ENCODE measurements around the gene NOS1AP. TPM values are rescaled to one million over a fixed set of nuclear protein-coding genes. Genes with fewer than 3 reads are reported as not detected.

The NOS1AP gene
- total RNA-seq, 1 experiment from 2014 or later, result 2.4 TPM

DNA sequence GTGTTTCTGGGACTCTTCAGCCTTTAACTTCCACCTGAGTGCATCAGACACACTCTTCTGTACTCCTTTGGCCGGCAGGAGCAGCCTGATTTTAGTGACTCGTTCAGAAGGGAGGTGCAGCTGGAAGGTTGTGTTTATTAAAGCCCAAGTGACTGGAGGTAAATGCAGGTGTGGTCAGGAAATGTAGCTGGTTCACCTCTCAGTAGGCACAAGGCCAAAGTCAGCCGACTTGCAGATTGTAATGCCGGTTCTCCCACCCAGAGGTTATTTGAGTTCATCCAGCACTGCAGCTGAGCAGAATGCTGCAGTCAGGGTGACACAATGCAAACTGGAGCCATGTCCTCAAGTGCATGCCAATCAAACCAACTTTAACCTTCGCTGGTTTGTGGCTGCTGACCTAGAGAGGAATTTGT lies 215.7 kb downstream of the NOS1AP start:
- no peaks in the 10 kb centered on the region for H3K36me3 Mint-ChIP-seq (ENCODE audit: insufficient read depth, unreplicated experiment)
- TF ChIP-seq, protein P1, sequence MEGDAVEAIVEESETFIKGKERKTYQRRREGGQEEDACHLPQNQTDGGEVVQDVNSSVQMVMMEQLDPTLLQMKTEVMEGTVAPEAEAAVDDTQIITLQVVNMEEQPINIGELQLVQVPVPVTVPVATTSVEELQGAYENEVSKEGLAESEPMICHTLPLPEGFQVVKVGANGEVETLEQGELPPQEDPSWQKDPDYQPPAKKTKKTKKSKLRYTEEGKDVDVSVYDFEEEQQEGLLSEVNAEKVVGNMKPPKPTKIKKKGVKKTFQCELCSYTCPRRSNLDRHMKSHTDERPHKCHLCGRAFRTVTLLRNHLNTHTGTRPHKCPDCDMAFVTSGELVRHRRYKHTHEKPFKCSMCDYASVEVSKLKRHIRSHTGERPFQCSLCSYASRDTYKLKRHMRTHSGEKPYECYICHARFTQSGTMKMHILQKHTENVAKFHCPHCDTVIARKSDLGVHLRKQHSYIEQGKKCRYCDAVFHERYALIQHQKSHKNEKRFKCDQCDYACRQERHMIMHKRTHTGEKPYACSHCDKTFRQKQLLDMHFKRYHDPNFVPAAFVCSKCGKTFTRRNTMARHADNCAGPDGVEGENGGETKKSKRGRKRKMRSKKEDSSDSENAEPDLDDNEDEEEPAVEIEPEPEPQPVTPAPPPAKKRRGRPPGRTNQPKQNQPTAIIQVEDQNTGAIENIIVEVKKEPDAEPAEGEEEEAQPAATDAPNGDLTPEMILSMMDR (IDR thresholded peaks at IDR 0.05; ENCODE audit: unreplicated experiment), result no peak
- DNase-seq (ENCODE audit: unreplicated experiment), result peak; percentile 63
- BruUV-seq (replicated peaks), result no TSS peak
- POLR2A ChIA-PET, result interaction anchor here (0.7 to 1.4 kb wide), 7 partner anchors 17 to 1224 kb away, joined by 3 to 6 read pairs (median 4); partner anchors contain the start of genes C1orf226 and NOS1AP
- H3K4me1 Mint-ChIP-seq (ENCODE audit: insufficient read depth, unreplicated experiment), result peaks cover 21% of the 10 kb centered on the region
- CTCF ChIA-PET, result interaction anchor here (0.8 to 5.6 kb wide), 9 partner anchors 8 to 234 kb away, joined by 3 to 30 read pairs (median 4); no protein-coding TSS in a partner anchor
- H3K4me3 Mint-ChIP-seq (ENCODE audit: unreplicated experiment), result no peak overlapping the region
- H3K9me3 Mint-ChIP-seq (ENCODE audit: unreplicated experiment), result no peaks in the 10 kb centered on the region
- H3K27me3 Mint-ChIP-seq (ENCODE audit: insufficient read depth, unreplicated experiment), result no peaks in the 10 kb centered on the region
- intact Hi-C loops (cut with micrococcal nuclease), result loop anchor here (2.0 kb wide), 1 partner anchor 108 kb away; no protein-coding TSS in a partner anchor
- no peak overlapping the region for H3K27ac Mint-ChIP-seq (ENCODE audit: low read depth, unreplicated experiment)

DNA sequence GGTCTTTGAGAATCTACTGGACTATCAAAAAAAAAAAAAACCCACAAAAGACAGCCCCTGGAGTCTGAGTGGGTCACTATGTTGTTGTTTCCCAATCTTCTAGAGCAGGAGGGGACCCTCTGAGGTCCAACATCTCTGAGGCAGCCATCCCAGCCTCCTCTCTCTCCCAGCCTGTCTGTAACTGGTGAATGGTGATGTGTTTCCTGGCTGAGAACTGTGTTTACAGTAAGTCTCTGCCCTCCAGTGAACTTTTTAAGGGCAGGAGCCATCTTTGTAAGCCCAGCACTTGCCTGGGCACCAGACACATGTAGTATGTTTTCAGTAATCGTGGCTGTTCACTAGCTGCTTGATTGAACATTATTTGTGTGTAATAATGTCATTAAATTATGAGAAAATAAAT lies 221.5 kb downstream of the NOS1AP start:
- peaks cover 13% of the 10 kb centered on the region for H3K4me1 Mint-ChIP-seq (ENCODE audit: insufficient read depth, unreplicated experiment)
- H3K27me3 Mint-ChIP-seq (ENCODE audit: insufficient read depth, unreplicated experiment), result no peaks in the 10 kb centered on the region
- no peaks in the 10 kb centered on the region for H3K36me3 Mint-ChIP-seq (ENCODE audit: insufficient read depth, unreplicated experiment)
- no peak overlapping the region for H3K4me3 Mint-ChIP-seq (ENCODE audit: unreplicated experiment)
- no peaks in the 10 kb centered on the region for H3K9me3 Mint-ChIP-seq (ENCODE audit: unreplicated experiment)
- intact Hi-C loops (cut with micrococcal nuclease), result no loop called here
- DNase-seq (ENCODE audit: unreplicated experiment), result no peak
- BruUV-seq (replicated peaks), result no TSS peak
- TF ChIP-seq, protein P1 (IDR thresholded peaks at IDR 0.05; ENCODE audit: unreplicated experiment), result no peak
- POLR2A ChIA-PET, result interaction anchor here (1.2 kb wide), 1 partner anchor 11 kb away, joined by 3 read pairs; no protein-coding TSS in a partner anchor
- CTCF ChIA-PET, result interaction anchor here (1.0 to 1.5 kb wide), 5 partner anchors 14 to 234 kb away, joined by 3 to 10 read pairs (median 4); no protein-coding TSS in a partner anchor
- H3K27ac Mint-ChIP-seq (ENCODE audit: low read depth, unreplicated experiment), result no peak overlapping the region

DNA sequence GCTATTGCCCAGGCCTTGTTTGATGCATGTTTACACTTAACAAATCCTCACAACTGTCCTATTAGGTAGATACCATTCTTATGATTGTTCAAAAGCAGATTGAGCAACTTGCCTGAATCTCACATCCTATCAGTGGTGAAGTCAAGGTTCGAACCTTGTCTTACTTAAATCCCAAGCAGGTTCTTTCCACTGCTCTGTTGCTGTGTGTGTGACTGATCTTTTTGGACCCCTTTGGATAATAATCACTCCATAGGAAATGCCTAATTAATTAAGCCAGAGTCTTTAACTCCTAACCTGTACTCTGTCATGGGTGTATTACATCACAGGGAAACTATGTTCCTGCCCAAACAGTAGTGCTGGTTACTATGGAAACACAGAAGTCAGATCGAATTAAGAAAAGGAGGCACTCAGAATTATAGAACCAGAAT lies 222.9 kb downstream of the NOS1AP start:
- H3K36me3 Mint-ChIP-seq (ENCODE audit: insufficient read depth, unreplicated experiment), result no peaks in the 10 kb centered on the region
- no TSS peak for BruUV-seq (replicated peaks)
- peak overlapping the region; percentile 82 for H3K27ac Mint-ChIP-seq (ENCODE audit: low read depth, unreplicated experiment)
- intact Hi-C loops (cut with micrococcal nuclease), result no loop called here
- no peaks in the 10 kb centered on the region for H3K27me3 Mint-ChIP-seq (ENCODE audit: insufficient read depth, unreplicated experiment)
- TF ChIP-seq, protein P1 (IDR thresholded peaks at IDR 0.05; ENCODE audit: unreplicated experiment), result no peak
- CTCF ChIA-PET, result interaction anchor here (0.7 to 1.8 kb wide), 3 partner anchors 16 to 99 kb away, joined by 3 to 6 read pairs (median 5); no protein-coding TSS in a partner anchor
- no peaks in the 10 kb centered on the region for H3K9me3 Mint-ChIP-seq (ENCODE audit: unreplicated experiment)
- peak; percentile 13 for DNase-seq (ENCODE audit: unreplicated experiment)
- peaks cover 9% of the 10 kb centered on the region for H3K4me1 Mint-ChIP-seq (ENCODE audit: insufficient read depth, unreplicated experiment)
- POLR2A ChIA-PET, result interaction anchor here (0.7 kb wide), 1 partner anchor 327 kb away, joined by 3 read pairs; no protein-coding TSS in a partner anchor
- no peak overlapping the region for H3K4me3 Mint-ChIP-seq (ENCODE audit: unreplicated experiment)

DNA sequence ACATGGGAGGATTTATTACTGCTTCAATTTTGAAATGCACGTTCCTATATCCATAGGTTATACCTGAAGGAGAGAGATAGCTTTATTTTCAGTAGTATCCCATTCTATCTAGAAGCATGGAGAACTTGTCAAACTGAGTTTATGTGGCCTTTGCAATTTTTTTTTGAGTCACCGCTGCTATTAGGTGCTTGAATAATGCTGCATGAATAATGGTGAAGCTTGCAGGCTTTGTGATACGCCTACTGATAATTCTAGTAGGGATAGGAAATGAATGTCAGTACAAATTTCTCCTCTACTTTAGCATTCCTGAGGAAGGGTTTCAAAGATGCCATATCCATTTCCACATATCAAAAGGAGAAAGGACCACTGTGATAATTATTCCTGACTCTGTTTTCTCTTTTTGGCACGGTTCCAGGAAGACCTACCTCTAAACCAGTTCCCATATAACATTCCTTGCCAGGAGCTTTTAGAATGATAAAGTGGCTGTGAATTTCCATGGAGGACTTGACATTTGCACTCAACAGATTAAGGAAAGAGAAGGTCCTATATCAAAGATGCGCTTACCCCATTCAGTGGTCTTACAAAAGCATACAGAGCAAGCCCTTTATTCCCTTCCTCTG lies 223.7 kb downstream of the NOS1AP start:
- BruUV-seq (replicated peaks), result no TSS peak
- no peak overlapping the region for H3K4me3 Mint-ChIP-seq (ENCODE audit: unreplicated experiment)
- POLR2A ChIA-PET, result no interaction called here

More for the DNA sequence above, 223.7 kb downstream of the NOS1AP start:
- CTCF ChIA-PET, result interaction anchor here (0.6 to 1.8 kb wide), 3 partner anchors 14 to 96 kb away, joined by 3 to 6 read pairs (median 3); no protein-coding TSS in a partner anchor
- Mint-ChIP-seq H3K27ac (ENCODE audit: low read depth, unreplicated experiment) (peak overlapping the region; percentile 82), H3K9me3 (ENCODE audit: unreplicated experiment) (no peaks in the 10 kb centered on the region), H3K27me3 (ENCODE audit: insufficient read depth, unreplicated experiment) (no peaks in the 10 kb centered on the region), H3K36me3 (ENCODE audit: insufficient read depth, unreplicated experiment) (no peaks in the 10 kb centered on the region), H3K4me1 (ENCODE audit: insufficient read depth, unreplicated experiment) (peaks cover 9% of the 10 kb centered on the region)
- TF ChIP-seq, protein P1 (IDR thresholded peaks at IDR 0.05; ENCODE audit: unreplicated experiment), result no peak
- intact Hi-C loops (cut with micrococcal nuclease), result no loop called here
- no peak for DNase-seq (ENCODE audit: unreplicated experiment)
